ENCODE data around the gene EMC8.
"Not testable (repeated sequence)": the region's sequence is repeated elsewhere in the genome, so short reads cannot be mapped to it uniquely, and the experiment has no call there.

Gene EMC8

GRCh38 chr16:85817195-85817594 lies 17.9 kb upstream of the EMC8 start:
- not testable (repeated sequence) for H3K9ac ChIP-seq (ENCODE audit: low read length in 5 of 5); H3K4me3 ChIP-seq (ENCODE audit: low read depth in 1 of 5, low read length in 5 of 5); H3K27ac ChIP-seq (ENCODE audit: low read depth, low read length); H3K27me3 ChIP-seq (ENCODE audit: control insufficient read depth in 5 of 5, insufficient read depth in 4 of 5, low read length in 5 of 5); H3K36me3 ChIP-seq (ENCODE audit: control insufficient read depth in 5 of 5, insufficient read depth in 5 of 5, low read length in 5 of 5); H3K9me3 ChIP-seq (ENCODE audit: control insufficient read depth in 5 of 5, low read length in 5 of 5)
- H3K4me1 ChIP-seq (ENCODE audit: control insufficient read depth in 5 of 5, insufficient read depth in 5 of 5, low read length in 5 of 5) = peaks cover 2 to 20% (median 14%) of the 10 kb centered on the region in 5 donors

DNA sequence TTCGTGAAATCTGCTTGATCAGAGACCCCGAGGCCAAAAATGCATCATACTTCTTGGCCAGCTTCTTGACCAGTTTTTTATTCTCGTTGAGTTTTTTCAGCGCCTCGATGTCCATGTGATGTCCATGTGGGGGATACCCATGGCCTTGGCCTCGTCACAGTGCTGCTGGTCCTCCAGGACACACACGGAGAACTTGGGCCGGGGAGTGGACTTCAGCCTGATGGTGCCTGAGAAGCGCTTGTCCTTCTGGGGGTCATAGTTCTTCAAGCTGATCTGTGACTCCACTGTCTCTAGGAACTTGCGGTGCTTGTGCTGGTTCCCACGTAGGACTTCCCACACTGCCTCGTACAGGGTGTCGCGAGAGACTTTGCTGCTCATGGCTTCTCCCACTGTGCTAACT lies 16.8 kb upstream of the EMC8 start:
- Histone ChIP-seq H3K4me3 (ENCODE audit: low read depth in 1 of 5, low read length in 5 of 5) (no peak overlapping the region), H3K27ac (ENCODE audit: low read depth, low read length) (no peak overlapping the region), H3K9ac (ENCODE audit: low read length in 5 of 5) (no peak overlapping the region), H3K9me3 (ENCODE audit: control insufficient read depth in 5 of 5, low read length in 5 of 5) (no peaks in the 10 kb centered on the region), H3K36me3 (ENCODE audit: control insufficient read depth in 5 of 5, insufficient read depth in 5 of 5, low read length in 5 of 5) (no peaks in the 10 kb centered on the region), H3K4me1 (ENCODE audit: control insufficient read depth in 5 of 5, insufficient read depth in 5 of 5, low read length in 5 of 5) (peaks cover 2 to 19% (median 14%) of the 10 kb centered on the region in 5 donors), H3K27me3 (ENCODE audit: control insufficient read depth in 5 of 5, insufficient read depth in 4 of 5, low read length in 5 of 5) (peaks cover 12 to 17% (median 14%) of the 10 kb centered on the region in 5 donors)

- Histone ChIP-seq H3K9me3 (ENCODE audit: control insufficient read depth in 5 of 5, low read length in 5 of 5) (no peaks in the 10 kb centered on the region), H3K36me3 (ENCODE audit: control insufficient read depth in 5 of 5, insufficient read depth in 5 of 5, low read length in 5 of 5) (no peaks in the 10 kb centered on the region), H3K27ac (ENCODE audit: low read depth, low read length) (no peak overlapping the region), H3K27me3 (ENCODE audit: control insufficient read depth in 5 of 5, insufficient read depth in 4 of 5, low read length in 5 of 5) (peaks cover 12 to 26% (median 14%) of the 10 kb centered on the region in 5 donors), H3K4me1 (ENCODE audit: control insufficient read depth in 5 of 5, insufficient read depth in 5 of 5, low read length in 5 of 5) (peaks cover 0 to 8% (median 4%) of the 10 kb centered on the region in 5 donors), H3K9ac (ENCODE audit: low read length in 5 of 5) (no peak overlapping the region), H3K4me3 (ENCODE audit: low read depth in 1 of 5, low read length in 5 of 5) (no peak overlapping the region)
These were observed 13.7 kb upstream of the EMC8 start for GRCh38 chr16:85812811-85813700.

DNA sequence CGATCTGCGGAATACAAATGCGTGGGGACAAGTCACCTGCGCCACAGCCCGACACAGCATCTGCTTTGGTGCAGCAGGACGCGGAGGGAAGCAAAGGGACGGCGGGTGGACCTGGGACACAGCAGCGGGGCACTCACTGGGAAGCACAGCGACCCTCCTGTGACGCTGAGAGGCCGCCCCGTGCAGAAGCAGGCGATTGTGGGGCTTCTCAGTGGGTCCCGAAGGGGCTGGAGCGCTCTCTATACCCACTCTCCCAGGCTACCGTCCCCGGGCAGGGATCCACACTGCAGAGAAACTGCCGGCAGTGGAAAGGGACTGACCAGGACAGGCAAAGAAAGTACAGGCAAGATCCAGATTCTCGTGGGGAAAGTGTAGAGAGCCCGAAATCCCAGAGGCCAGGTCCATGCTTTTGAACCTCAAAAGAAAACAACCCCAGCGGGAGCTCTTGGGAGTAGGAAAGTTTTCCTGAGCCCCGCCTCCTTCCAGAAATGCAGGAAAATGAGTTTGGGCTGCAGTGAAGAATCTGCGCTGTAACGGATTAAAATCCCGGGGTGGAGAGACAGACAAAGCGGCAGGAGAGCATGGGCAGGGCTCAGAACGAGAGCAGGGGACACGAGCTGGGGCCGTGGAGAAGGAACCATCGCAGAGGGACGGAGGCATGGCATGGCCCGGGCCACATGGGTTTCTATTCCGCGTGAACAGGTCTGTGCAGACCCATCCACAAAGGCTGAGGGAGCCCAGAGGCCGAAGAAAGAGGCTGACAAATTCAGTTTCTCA lies 12.9 kb upstream of the EMC8 start:
- H3K27me3 ChIP-seq (ENCODE audit: control insufficient read depth in 5 of 5, insufficient read depth in 4 of 5, low read length in 5 of 5) = peaks cover 12 to 26% (median 14%) of the 10 kb centered on the region in 5 donors
- no peak overlapping the region for H3K4me3 ChIP-seq (ENCODE audit: low read depth in 1 of 5, low read length in 5 of 5)
- H3K9me3 ChIP-seq (ENCODE audit: control insufficient read depth in 5 of 5, low read length in 5 of 5) = no peaks in the 10 kb centered on the region
- peaks cover 0 to 1% (median 0%) of the 10 kb centered on the region in 5 donors for H3K36me3 ChIP-seq (ENCODE audit: control insufficient read depth in 5 of 5, insufficient read depth in 5 of 5, low read length in 5 of 5)
- no peak overlapping the region for H3K27ac ChIP-seq (ENCODE audit: low read depth, low read length)
- H3K4me1 ChIP-seq (ENCODE audit: control insufficient read depth in 5 of 5, insufficient read depth in 5 of 5, low read length in 5 of 5) = peaks cover 0 to 8% (median 4%) of the 10 kb centered on the region in 5 donors
- no peak overlapping the region for H3K9ac ChIP-seq (ENCODE audit: low read length in 5 of 5)

DNA sequence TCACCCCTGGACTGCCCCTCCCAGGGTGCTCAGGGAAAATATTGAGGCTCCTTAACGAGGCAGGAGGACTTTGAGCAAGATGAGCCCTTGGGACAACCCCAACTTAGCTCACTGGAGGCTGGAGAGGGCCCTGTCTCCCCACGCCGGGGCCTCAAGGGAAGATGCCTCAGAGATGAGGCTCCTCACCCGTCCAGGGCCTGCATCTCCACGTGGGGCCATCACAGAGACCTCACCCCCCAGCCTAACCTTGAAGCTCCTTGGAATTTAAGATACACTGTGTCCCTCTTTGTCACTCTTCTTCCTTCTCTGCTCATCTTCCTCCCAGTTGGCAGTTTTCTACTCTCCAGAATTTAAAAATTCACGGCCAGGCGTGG lies 11.4 kb upstream of the EMC8 start:
- no peaks in the 10 kb centered on the region for H3K9me3 ChIP-seq (ENCODE audit: control insufficient read depth in 5 of 5, low read length in 5 of 5)
- H3K27me3 ChIP-seq (ENCODE audit: control insufficient read depth in 5 of 5, insufficient read depth in 4 of 5, low read length in 5 of 5) = peaks cover 12 to 26% (median 14%) of the 10 kb centered on the region in 5 donors
- no peak overlapping the region for H3K9ac ChIP-seq (ENCODE audit: low read length in 5 of 5)
- peaks cover 2 to 16% (median 14%) of the 10 kb centered on the region in 5 donors for H3K36me3 ChIP-seq (ENCODE audit: control insufficient read depth in 5 of 5, insufficient read depth in 5 of 5, low read length in 5 of 5)
- H3K27ac ChIP-seq (ENCODE audit: low read depth, low read length) = no peak overlapping the region
- peaks cover 0 to 8% (median 4%) of the 10 kb centered on the region in 5 donors for H3K4me1 ChIP-seq (ENCODE audit: control insufficient read depth in 5 of 5, insufficient read depth in 5 of 5, low read length in 5 of 5)
- H3K4me3 ChIP-seq (ENCODE audit: low read depth in 1 of 5, low read length in 5 of 5) = no peak overlapping the region

- Histone ChIP-seq H3K27ac (ENCODE audit: low read depth, low read length) (no peak overlapping the region), H3K27me3 (ENCODE audit: control insufficient read depth in 5 of 5, insufficient read depth in 4 of 5, low read length in 5 of 5) (peaks cover 12 to 26% (median 14%) of the 10 kb centered on the region in 5 donors), H3K9me3 (ENCODE audit: control insufficient read depth in 5 of 5, low read length in 5 of 5) (no peaks in the 10 kb centered on the region), H3K4me1 (ENCODE audit: control insufficient read depth in 5 of 5, insufficient read depth in 5 of 5, low read length in 5 of 5) (peaks cover 0 to 8% (median 4%) of the 10 kb centered on the region in 5 donors), H3K36me3 (ENCODE audit: control insufficient read depth in 5 of 5, insufficient read depth in 5 of 5, low read length in 5 of 5) (peaks cover 2 to 21% (median 19%) of the 10 kb centered on the region in 5 donors), H3K4me3 (ENCODE audit: low read depth in 1 of 5, low read length in 5 of 5) (no peak overlapping the region), H3K9ac (ENCODE audit: low read length in 5 of 5) (no peak overlapping the region)
These were observed 10.9 kb upstream of the EMC8 start for GRCh38 chr16:85810097-85810741.

DNA sequence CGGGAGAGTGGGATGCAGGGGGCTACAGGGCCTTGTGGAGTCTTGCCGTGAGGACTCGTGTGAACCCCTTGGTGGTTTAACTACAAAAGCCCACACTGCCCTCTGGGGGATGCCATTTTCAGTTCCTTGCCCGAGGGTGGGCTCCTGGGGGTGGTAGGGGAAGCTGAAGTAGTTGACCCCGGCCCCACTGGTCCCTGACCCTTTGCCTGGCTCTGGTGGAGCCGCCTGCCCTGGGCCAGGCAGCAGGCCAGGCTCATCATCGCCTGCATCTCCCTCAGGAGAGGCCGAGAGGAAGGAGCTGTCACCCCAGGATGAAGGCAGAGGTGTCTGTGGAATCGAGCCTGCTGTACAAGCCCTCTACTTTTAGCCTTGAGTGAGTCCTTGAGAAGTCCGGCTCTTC lies 10.3 kb upstream of the EMC8 start:
- H3K27ac ChIP-seq (ENCODE audit: low read depth, low read length) = no peak overlapping the region
- no peak overlapping the region for H3K4me3 ChIP-seq (ENCODE audit: low read depth in 1 of 5, low read length in 5 of 5)
- H3K9me3 ChIP-seq (ENCODE audit: control insufficient read depth in 5 of 5, low read length in 5 of 5) = no peaks in the 10 kb centered on the region
- peaks cover 12 to 26% (median 14%) of the 10 kb centered on the region in 5 donors for H3K27me3 ChIP-seq (ENCODE audit: control insufficient read depth in 5 of 5, insufficient read depth in 4 of 5, low read length in 5 of 5)
- peaks cover 2 to 27% (median 25%) of the 10 kb centered on the region in 5 donors for H3K36me3 ChIP-seq (ENCODE audit: control insufficient read depth in 5 of 5, insufficient read depth in 5 of 5, low read length in 5 of 5)
- peaks cover 0 to 8% (median 4%) of the 10 kb centered on the region in 5 donors for H3K4me1 ChIP-seq (ENCODE audit: control insufficient read depth in 5 of 5, insufficient read depth in 5 of 5, low read length in 5 of 5)
- no peak overlapping the region for H3K9ac ChIP-seq (ENCODE audit: low read length in 5 of 5)

GRCh38 chr16:85808926-85809325 lies 9.6 kb upstream of the EMC8 start:
- no peaks in the 10 kb centered on the region for H3K9me3 ChIP-seq (ENCODE audit: control insufficient read depth in 5 of 5, low read length in 5 of 5)
- no peak overlapping the region for H3K27ac ChIP-seq (ENCODE audit: low read depth, low read length)
- H3K4me3 ChIP-seq (ENCODE audit: low read depth in 1 of 5, low read length in 5 of 5) = no peak overlapping the region
- H3K9ac ChIP-seq (ENCODE audit: low read length in 5 of 5) = no peak overlapping the region
- H3K36me3 ChIP-seq (ENCODE audit: control insufficient read depth in 5 of 5, insufficient read depth in 5 of 5, low read length in 5 of 5) = peaks cover 2 to 32% (median 28%) of the 10 kb centered on the region in 5 donors
- H3K4me1 ChIP-seq (ENCODE audit: control insufficient read depth in 5 of 5, insufficient read depth in 5 of 5, low read length in 5 of 5) = peaks cover 0 to 8% (median 4%) of the 10 kb centered on the region in 5 donors
- peaks cover 12 to 26% (median 14%) of the 10 kb centered on the region in 5 donors for H3K27me3 ChIP-seq (ENCODE audit: control insufficient read depth in 5 of 5, insufficient read depth in 4 of 5, low read length in 5 of 5)

DNA sequence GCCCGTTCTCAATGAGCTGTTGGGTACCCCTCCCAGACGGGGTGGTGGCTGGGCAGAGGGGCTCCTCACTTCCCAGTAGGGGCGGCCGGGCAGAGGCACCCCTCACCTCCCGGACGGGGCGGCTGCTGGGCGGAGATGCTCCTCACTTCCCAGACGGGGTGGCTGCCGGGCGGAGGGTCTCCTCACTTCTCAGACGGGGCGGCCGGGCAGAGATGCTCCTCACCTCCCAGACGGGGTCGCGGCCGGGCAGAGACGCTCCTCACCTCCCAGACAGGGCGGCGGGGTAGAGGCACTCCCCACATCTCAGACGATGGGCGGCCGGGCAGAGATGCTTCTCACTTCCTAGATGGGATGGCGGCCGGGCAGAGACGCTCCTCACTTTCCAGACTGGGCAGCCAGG lies 8.8 kb upstream of the EMC8 start:
- H3K27me3 ChIP-seq (ENCODE audit: control insufficient read depth in 5 of 5, insufficient read depth in 4 of 5, low read length in 5 of 5) = peaks cover 8 to 23% (median 8%) of the 10 kb centered on the region in 5 donors
- not testable (repeated sequence) for H3K4me3 ChIP-seq (ENCODE audit: low read depth in 1 of 5, low read length in 5 of 5); H3K9ac ChIP-seq (ENCODE audit: low read length in 5 of 5); H3K27ac ChIP-seq (ENCODE audit: low read depth, low read length); H3K9me3 ChIP-seq (ENCODE audit: control insufficient read depth in 5 of 5, low read length in 5 of 5); H3K4me1 ChIP-seq (ENCODE audit: control insufficient read depth in 5 of 5, insufficient read depth in 5 of 5, low read length in 5 of 5)
- peaks cover 7 to 40% (median 37%) of the 10 kb centered on the region in 5 donors for H3K36me3 ChIP-seq (ENCODE audit: control insufficient read depth in 5 of 5, insufficient read depth in 5 of 5, low read length in 5 of 5)
